Chondrocyte (in vitro differentiated cells): Measurements from ENCODE around the gene SLC25A22. TPM values are rescaled to one million over a fixed set of nuclear protein-coding genes. Genes with fewer than 3 reads are reported as not detected.

ENCODE experiments used
- DNase-seq: peaks from one replicate; pipeline ENCODE4 v3.0.0; 2021; ENCODE audit warnings: mixed read lengths, low spot score
- H3K27ac Mint-ChIP-seq: one replicate; pipeline ENCODE4 v1.8.0; 2021; ENCODE audit warnings: mild to moderate bottlenecking, moderate library complexity, mixed read lengths; ENCODE audit not compliant: unreplicated experiment
- H3K27me3 Mint-ChIP-seq: 2 replicates; pipeline ENCODE4 v1.8.0; 2021; ENCODE audit warnings: low read depth, mixed read lengths
- H3K36me3 Mint-ChIP-seq: 2 replicates; pipeline ENCODE4 v1.8.0; 2021; ENCODE audit warnings: low read depth, mixed read lengths
- H3K4me1 Mint-ChIP-seq: 2 replicates; pipeline ENCODE4 v1.8.0; 2021; ENCODE audit warnings: low read depth, mild to moderate bottlenecking, mixed read lengths
- H3K4me3 Mint-ChIP-seq: one replicate; pipeline ENCODE4 v1.8.0; 2021; ENCODE audit warnings: mild to moderate bottlenecking, moderate library complexity, mixed read lengths; ENCODE audit not compliant: unreplicated experiment
- H3K9me3 Mint-ChIP-seq: 2 replicates; pipeline ENCODE4 v1.8.0; 2021; ENCODE audit warnings: low read depth, mixed read lengths
- CTCF ChIP-seq: fragments of 200-600 bp; sonication (generic); IDR thresholded peaks from 2 replicates; pipeline ENCODE4 v1.5.0; 2021; ENCODE audit warnings: antibody characterized with exemption, mild to moderate bottlenecking, moderate library complexity
- long read RNA-seq: library from polyadenylated mRNA; stranded (forward); transcript quantifications from one replicate; pipeline ENCODE4 v2.0.0, GENCODE V29; 2021
- total RNA-seq: library from RNA; stranded (reverse); gene quantifications from 3 replicates; pipeline ENCODE4 v1.2.1, GENCODE V29; 2021

The SLC25A22 gene
- total RNA-seq, result 15.6 to 24.4 TPM (median 16.0 TPM) in 3 replicates
- long read RNA-seq, transcript SLC25A22-228 (10 exons, 2,692 nt), result major isoform, 20 of 28 reads
- long read RNA-seq, partial matches to known transcripts, result 1 of 28 reads
- long read RNA-seq, other reads (novel, unspliced or antisense), result 7 of 28 reads

GRCh38 chr11:798093-798713 lies at the start of gene SLC25A22:
SLC25A22 (minus strand) TSS chr11:798281; CDS start chr11:795006, 3,275 bp downstream.
- no peaks in the 10 kb centered on the region for H3K9me3 Mint-ChIP-seq
- peak within 1 kb of the TSS; percentile 84 for H3K4me3 Mint-ChIP-seq
- peaks cover 2% of the 10 kb centered on the region for H3K36me3 Mint-ChIP-seq
- H3K27ac Mint-ChIP-seq, result peak within 1 kb of the TSS; percentile 93
- DNase-seq, result no peak
- peaks cover 15% of the 10 kb centered on the region for H3K4me1 Mint-ChIP-seq
- no peaks in the 10 kb centered on the region for H3K27me3 Mint-ChIP-seq
- peak; percentile 87 for TF ChIP-seq CTCF

- Mint-ChIP-seq H3K4me1 (peaks cover 38% of the 10 kb centered on the region), H3K36me3 (no peaks in the 10 kb centered on the region), H3K9me3 (no peaks in the 10 kb centered on the region), H3K27ac (no peak overlapping the region), H3K4me3 (no peak overlapping the region), H3K27me3 (no peaks in the 10 kb centered on the region)
- TF ChIP-seq CTCF, result no peak
- no peak for DNase-seq
Measured at GRCh38 chr11:847876-848275, 49.8 kb upstream of the SLC25A22 start.

GRCh38 chr11:846496-847098 lies 48.5 kb upstream of the SLC25A22 start:
- H3K4me1 Mint-ChIP-seq, result peaks cover 38% of the 10 kb centered on the region
- H3K4me3 Mint-ChIP-seq, result no peak overlapping the region
- no peak for DNase-seq
- H3K27ac Mint-ChIP-seq, result peak overlapping the region; percentile 17
- no peaks in the 10 kb centered on the region for H3K36me3 Mint-ChIP-seq
- H3K9me3 Mint-ChIP-seq, result no peaks in the 10 kb centered on the region
- H3K27me3 Mint-ChIP-seq, result no peaks in the 10 kb centered on the region
- TF ChIP-seq CTCF, result no peak

- TF ChIP-seq CTCF, result no peak
- no peak for DNase-seq
- H3K4me1 Mint-ChIP-seq, result peaks cover 42% of the 10 kb centered on the region
- peak overlapping the region; percentile 65 for H3K27ac Mint-ChIP-seq
- no peaks in the 10 kb centered on the region for H3K36me3 Mint-ChIP-seq
- no peaks in the 10 kb centered on the region for H3K27me3 Mint-ChIP-seq
- H3K9me3 Mint-ChIP-seq, result no peaks in the 10 kb centered on the region
- H3K4me3 Mint-ChIP-seq, result peak overlapping the region; percentile 60
Measured at GRCh38 chr11:845872-846495, 47.9 kb upstream of the SLC25A22 start.
